HG03460 (cell line): ENCODE measurements around the gene KIAA1328.
A peak's percentile ranks its signal among the peaks of the same experiment; 100 is the strongest.
"Not testable (repeated sequence)": the region's sequence is repeated elsewhere in the genome, so short reads cannot be mapped to it uniquely, and the experiment has no call there.

Experiments used
- ATAC-seq: cut with Tn5 transposase; IDR thresholded peaks from one replicate; pipeline ENCODE4 v1.9.1; 2021; ENCODE audit not compliant: unreplicated experiment

Gene KIAA1328

DNA sequence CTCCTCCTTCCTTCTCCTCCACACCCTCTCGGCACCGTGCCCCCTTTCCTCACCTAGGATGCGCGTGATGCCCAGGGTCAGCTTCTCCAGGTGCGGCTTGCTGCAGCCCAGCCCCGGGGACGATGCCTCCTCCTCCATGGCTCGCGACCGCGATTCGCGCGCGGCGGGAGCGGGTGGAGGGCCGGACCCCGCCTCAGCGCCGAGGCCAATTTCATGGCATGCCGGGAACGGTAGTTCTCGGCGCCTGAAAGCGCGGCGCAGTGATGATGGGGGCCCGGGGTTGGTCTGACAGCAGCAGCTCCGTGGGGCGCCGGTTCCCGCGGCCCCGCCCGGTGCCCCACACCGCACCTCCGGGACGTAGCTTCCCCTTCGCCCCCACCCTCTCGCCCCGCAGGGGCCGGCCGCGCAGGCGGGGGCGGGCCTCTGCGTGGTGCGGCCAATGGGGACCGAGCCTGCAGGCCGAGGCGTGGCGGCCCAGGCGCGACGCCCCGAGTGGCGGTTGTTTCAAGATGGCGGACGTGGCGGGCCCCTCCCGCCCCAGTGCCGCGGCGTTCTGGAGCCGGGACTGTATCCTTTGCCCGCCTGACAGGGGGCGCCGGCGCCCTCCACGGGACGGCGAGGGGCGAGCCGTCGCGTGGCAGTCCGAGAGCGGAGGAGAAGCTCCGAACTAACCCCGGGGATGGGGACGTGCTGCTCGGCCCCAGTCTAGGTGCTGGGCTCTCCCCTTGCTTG, at the start of gene KIAA1328, which contains the start of gene TPGS2:
Gene KIAA1328 (plus strand): TSS at position 498 of the 732 bp plus-strand sequence. CDS start 12 bp downstream, at position 510.
Gene TPGS2 (minus strand): TSS at position 373 of the 732 bp plus-strand sequence. CDS start 235 bp downstream, at position 138.
- peak; percentile 82 for ATAC-seq

- no peak for ATAC-seq
Measured at GRCh38 chr18:36780748-36781147, 48.2 kb upstream of the KIAA1328 start.

- no peak for ATAC-seq
Measured at GRCh38 chr18:36782710-36783109, 46.2 kb upstream of the KIAA1328 start.

- no peak for ATAC-seq
Measured at GRCh38 chr18:36783792-36784191, 45.1 kb upstream of the KIAA1328 start.

DNA sequence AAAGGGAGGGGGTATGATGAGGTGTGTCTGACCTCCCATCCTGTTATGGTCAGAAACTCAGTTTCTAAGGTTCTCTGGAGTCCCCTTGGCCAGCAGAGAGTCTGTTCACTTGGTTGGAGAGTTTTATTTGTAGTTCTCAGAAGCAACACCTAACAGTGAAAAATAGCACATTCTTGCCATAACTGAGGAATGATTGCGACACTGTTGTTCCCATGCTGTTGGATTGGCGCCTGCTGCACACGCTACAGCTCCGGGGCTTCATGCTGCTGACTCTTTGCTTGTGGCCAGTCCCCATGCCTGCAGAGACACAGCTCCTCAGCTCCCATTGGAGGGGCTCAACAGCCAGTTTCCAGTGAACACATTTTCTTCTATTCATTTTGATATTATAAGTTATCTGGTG, 42.2 kb upstream of the KIAA1328 start:
- ATAC-seq = no peak

DNA sequence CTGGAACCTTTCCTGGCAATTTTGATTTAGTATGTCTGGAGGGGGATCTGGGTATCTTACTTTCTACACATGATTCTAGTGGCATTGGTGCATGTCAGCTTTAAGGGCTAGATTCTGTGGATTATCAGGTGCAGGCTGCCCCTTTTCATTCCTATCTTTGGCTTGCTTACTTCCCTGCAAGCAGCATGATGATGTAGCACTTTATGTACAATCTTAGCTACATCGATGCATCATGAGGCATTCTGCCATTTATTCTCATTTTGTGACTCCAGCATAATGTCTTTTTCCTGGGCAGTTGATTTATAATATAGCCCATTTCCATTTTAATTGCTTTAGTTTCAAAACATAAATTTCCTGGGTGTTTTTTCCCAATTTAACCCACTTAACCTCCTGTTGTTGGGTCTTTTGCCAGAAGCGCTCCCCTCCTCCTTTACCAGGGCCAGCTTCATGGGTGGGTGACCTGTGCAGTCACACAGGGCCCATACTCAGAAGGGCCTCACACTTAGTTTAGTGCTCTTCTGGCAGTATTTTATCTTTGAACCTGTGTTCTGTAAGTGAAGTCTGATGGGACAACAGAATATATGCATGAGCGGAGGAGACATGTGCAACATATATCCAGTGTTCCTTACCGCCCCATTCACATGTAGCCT, 36.2 kb upstream of the KIAA1328 start:
- ATAC-seq = no peak

GRCh38 chr18:36798738-36799473, 30.0 kb upstream of the KIAA1328 start:
- ATAC-seq = no peak

GRCh38 chr18:36805105-36805504, 23.8 kb upstream of the KIAA1328 start:
- ATAC-seq = no peak

DNA sequence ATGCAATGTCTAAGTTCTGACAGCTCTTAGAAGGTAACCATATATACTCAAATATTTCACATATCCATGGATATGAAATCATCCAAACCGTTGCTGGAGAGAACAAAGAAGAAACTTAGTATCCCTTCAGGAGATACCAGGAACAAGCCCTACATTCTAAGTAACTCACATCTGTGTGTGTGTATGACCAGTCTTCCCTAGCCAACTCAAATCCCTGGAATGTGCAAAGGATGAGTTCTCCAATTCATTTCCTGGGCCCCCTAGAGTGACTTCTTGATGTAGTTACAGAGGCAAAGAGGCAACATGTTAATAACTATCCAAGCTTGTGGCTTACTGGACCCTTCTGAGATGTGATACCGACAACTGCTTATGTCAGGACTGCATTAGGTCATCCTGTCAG, 20.2 kb upstream of the KIAA1328 start:
- ATAC-seq = no peak

- peak; percentile 92 for ATAC-seq
Measured at GRCh38 chr18:36809590-36810381, 19.1 kb upstream of the KIAA1328 start.

DNA sequence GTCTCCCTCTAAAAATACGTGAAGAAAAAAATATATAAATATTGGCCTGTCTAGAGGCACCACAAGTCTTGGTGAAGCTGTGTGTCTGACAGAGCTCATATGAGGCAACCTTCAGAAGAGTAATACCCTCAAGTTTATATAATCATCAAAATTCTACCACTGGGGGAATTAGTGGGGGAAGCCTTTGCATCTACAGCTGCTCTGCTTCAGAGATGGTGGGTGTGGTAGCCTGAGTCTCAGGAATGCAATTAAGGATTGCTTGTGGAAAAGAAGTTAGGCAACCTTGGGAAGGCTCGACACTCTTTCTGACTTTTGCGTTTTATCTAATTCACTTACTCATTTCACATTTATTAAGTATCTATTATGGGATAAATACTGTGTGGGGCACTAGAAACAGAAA, 17.5 kb upstream of the KIAA1328 start:
- no peak for ATAC-seq

DNA sequence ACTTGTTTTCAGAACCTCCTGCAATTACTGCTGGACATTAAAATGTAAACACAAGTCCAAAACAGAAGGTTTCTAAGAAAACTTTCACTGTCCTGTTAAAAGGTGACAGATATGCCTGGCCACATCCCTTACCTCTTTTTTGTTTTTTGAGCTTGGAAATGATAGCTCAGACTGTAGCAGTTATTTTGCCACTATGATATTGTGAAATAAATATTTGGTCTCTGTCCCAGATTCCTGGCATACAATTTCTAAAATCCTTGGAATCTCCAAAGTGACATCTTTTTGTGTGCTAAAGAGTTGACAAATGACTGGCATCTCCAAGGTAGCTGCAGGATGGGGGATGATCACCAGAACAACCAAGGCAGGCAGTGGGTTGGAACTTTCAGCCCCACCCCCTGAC, 17.0 kb upstream of the KIAA1328 start:
- ATAC-seq = no peak

- ATAC-seq = no peak
Measured at GRCh38 chr18:36812678-36813077, 16.2 kb upstream of the KIAA1328 start.

GRCh38 chr18:36813101-36813775, 15.7 kb upstream of the KIAA1328 start:
- no peak for ATAC-seq

DNA sequence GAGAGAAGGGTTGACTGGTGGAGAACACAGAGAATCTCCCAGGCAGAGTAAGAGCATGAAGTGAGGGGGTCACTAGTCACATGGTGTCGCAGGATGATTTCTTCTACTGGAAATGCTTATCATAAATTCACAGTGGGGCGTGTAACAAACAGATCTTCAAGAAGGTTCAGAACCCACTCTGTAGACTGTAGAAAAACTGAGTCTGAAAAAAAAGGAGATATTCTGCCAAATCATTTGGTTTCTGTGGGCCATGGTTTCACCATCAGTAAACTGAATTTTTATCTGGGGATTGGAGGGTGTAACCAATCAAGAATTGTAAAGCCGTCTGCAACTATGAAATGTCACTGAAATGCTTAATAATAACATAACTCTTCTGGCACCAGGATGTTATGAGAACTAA, 15.1 kb upstream of the KIAA1328 start:
- ATAC-seq = no peak

GRCh38 chr18:36814994-36815393, 13.9 kb upstream of the KIAA1328 start:
- ATAC-seq = no peak

DNA sequence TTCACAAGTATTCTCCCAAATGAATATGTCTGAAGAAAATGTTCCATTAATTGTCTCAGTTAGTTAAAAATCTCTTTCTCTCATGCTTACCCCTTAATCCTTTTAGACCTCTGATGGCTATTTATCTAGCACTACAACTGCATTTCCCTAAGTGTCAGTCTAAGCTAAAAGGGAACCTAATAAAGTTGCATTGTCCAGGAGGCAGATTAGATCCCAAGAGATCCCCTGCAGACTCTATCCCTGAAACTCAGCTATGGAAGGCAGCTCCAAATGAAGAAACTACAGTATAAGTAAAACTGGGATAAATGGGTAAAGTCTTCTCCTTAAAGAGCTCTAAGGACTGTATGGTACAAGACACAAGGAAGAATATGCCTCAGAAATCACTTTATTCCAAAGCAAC, 12.8 kb upstream of the KIAA1328 start:
- ATAC-seq = not testable (repeated sequence)

DNA sequence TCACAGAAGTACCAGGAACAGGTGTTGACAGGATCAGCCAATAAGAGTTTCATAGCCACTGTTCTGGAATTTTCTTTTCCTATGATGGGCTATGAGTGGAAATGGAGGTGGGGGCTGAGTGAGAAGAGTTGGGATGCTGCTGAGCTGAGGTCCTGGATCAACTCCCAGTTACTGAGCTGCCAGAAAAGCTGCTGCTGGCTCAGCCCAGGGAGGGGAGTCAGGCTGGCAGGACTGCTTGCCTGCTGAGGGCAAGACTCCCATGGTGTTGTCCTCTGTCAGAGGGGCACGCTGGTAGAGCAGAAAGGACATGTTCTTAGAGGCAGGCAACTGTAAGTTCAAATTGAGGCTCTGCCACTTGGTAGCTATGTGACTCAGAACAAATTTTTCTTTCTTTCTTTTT, 11.9 kb upstream of the KIAA1328 start:
- no peak for ATAC-seq

DNA sequence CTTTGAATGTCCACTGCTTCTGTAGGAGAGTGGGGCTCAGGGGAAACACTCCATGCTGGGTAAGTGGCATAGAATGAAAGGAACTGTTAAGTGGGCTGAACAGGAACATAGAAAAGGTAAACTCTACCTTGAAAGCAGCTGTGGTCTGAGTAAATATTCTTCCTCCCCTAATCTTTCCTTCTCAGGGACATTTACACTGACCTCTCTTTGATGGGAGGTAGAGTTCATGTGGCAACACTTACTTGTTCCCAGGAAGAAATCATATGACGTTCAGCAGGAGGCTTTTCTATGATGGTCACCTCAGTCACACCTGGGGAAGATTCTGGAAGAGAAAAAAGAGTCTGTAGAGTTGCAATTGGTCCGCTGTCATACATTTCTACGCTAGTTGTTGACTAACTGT, 10.3 kb upstream of the KIAA1328 start:
- no peak for ATAC-seq

- ATAC-seq = no peak
Measured at GRCh38 chr18:36819621-36820020, 9.3 kb upstream of the KIAA1328 start.
